ENCODE data around the gene PLEKHG4B.

Gene PLEKHG4B

GRCh38 chr5:73768-74502 is 18.0 kb upstream of the PLEKHG4B start:
- no peaks in the 10 kb centered on the region for H3K9me2 ChIP-seq (replicated peaks; ENCODE audit: insufficient read depth, low read length)
- H3F3A ChIP-seq (ENCODE audit: insufficient read depth) = no peaks in the 10 kb centered on the region
- H3K9ac ChIP-seq (ENCODE audit: low read length) = no peak overlapping the region
- H3K36me3 ChIP-seq (ENCODE audit: low read length) = no peaks in the 10 kb centered on the region
- no peak overlapping the region for H3K4me3 ChIP-seq (ENCODE audit: insufficient read depth, low read length, poor library complexity, severe bottlenecking)
- no peak overlapping the region for H3K4me2 ChIP-seq (ENCODE audit: low read depth, low read length, poor library complexity, severe bottlenecking)
- H2AFZ ChIP-seq (ENCODE audit: low read depth, low read length, severe bottlenecking) = no peak overlapping the region
- H3K27me3 ChIP-seq (ENCODE audit: low read length) = no peaks in the 10 kb centered on the region
- no peaks in the 10 kb centered on the region for H3K79me2 ChIP-seq (ENCODE audit: insufficient read depth, low read length)
- H4K20me1 ChIP-seq (ENCODE audit: low read depth, low read length) = no peaks in the 10 kb centered on the region
- H3K9me3 ChIP-seq (ENCODE audit: insufficient read depth, low read length) = 0 out of 2 replicates have a peak, but pooled peaks cover 4% of the 10 kb centered on the region
- TF ChIP-seq CTCF (IDR thresholded peaks at IDR 0.05; ENCODE audit: insufficient read depth, low read length, poor library complexity, severe bottlenecking) = no peak
- TF ChIP-seq EZH2phosphoT487 (conservative IDR thresholded peaks at IDR 0.05; ENCODE audit: low read length) = no peak
- H3K27ac ChIP-seq (ENCODE audit: low read depth, low read length) = no peak overlapping the region

GRCh38 chr5:74503-75109 is 17.4 kb upstream of the PLEKHG4B start:
- H3K27ac ChIP-seq (ENCODE audit: low read depth, low read length) = no peak overlapping the region
- no peaks in the 10 kb centered on the region for H3K79me2 ChIP-seq (ENCODE audit: insufficient read depth, low read length)
- H4K20me1 ChIP-seq (ENCODE audit: low read depth, low read length) = no peaks in the 10 kb centered on the region
- H3K27me3 ChIP-seq (ENCODE audit: low read length) = no peaks in the 10 kb centered on the region
- H3K9me3 ChIP-seq (ENCODE audit: insufficient read depth, low read length) = 0 out of 2 replicates have a peak, but pooled peaks cover 4% of the 10 kb centered on the region
- no peaks in the 10 kb centered on the region for H3K36me3 ChIP-seq (ENCODE audit: low read length)
- TF ChIP-seq EZH2phosphoT487 (conservative IDR thresholded peaks at IDR 0.05; ENCODE audit: low read length) (no peak), CTCF (IDR thresholded peaks at IDR 0.05; ENCODE audit: insufficient read depth, low read length, poor library complexity, severe bottlenecking) (no peak)
- H3K9me2 ChIP-seq (replicated peaks; ENCODE audit: insufficient read depth, low read length) = no peaks in the 10 kb centered on the region
- H3K9ac ChIP-seq (ENCODE audit: low read length) = no peak overlapping the region
- H2AFZ ChIP-seq (ENCODE audit: low read depth, low read length, severe bottlenecking) = no peak overlapping the region
- H3K4me3 ChIP-seq (ENCODE audit: insufficient read depth, low read length, poor library complexity, severe bottlenecking) = no peak overlapping the region
- H3F3A ChIP-seq (ENCODE audit: insufficient read depth) = no peaks in the 10 kb centered on the region
- no peak overlapping the region for H3K4me2 ChIP-seq (ENCODE audit: low read depth, low read length, poor library complexity, severe bottlenecking)

GRCh38 chr5:75331-76320 is 16.3 kb upstream of the PLEKHG4B start:
- H3K4me3 ChIP-seq (ENCODE audit: insufficient read depth, low read length, poor library complexity, severe bottlenecking) = no peak overlapping the region
- H3K27me3 ChIP-seq (ENCODE audit: low read length) = no peaks in the 10 kb centered on the region
- no peak overlapping the region for H2AFZ ChIP-seq (ENCODE audit: low read depth, low read length, severe bottlenecking)
- TF ChIP-seq CTCF (IDR thresholded peaks at IDR 0.05; ENCODE audit: insufficient read depth, low read length, poor library complexity, severe bottlenecking) (no peak), EZH2phosphoT487 (conservative IDR thresholded peaks at IDR 0.05; ENCODE audit: low read length) (no peak)
- no peaks in the 10 kb centered on the region for H4K20me1 ChIP-seq (ENCODE audit: low read depth, low read length)
- H3K79me2 ChIP-seq (ENCODE audit: insufficient read depth, low read length) = no peaks in the 10 kb centered on the region
- H3K9ac ChIP-seq (ENCODE audit: low read length) = no peak overlapping the region
- no peak overlapping the region for H3K4me2 ChIP-seq (ENCODE audit: low read depth, low read length, poor library complexity, severe bottlenecking)
- no peaks in the 10 kb centered on the region for H3F3A ChIP-seq (ENCODE audit: insufficient read depth)
- no peaks in the 10 kb centered on the region for H3K9me3 ChIP-seq (ENCODE audit: insufficient read depth, low read length)
- H3K36me3 ChIP-seq (ENCODE audit: low read length) = no peaks in the 10 kb centered on the region
- H3K9me2 ChIP-seq (replicated peaks; ENCODE audit: insufficient read depth, low read length) = no peaks in the 10 kb centered on the region
- H3K27ac ChIP-seq (ENCODE audit: low read depth, low read length) = no peak overlapping the region
